Uterus (tissue), 2 donors: ENCODE results near the gene MPPED1.

Source experiments
- POLR2A ChIP-seq, 2 donors: fragments of 450-650 bp; IDR thresholded peaks; one replicate each; pipeline ENCODE4 v1.6.1; 2016; ENCODE audit warnings: antibody characterized with exemption in 2 of 2, mild to moderate bottlenecking in 1 of 2, moderate library complexity in 1 of 2
- TF ChIP-seq, protein P1 (sequence below), 4 experiments: fragments of 200-600 bp in 2 of 4; fragments of 450-650 bp in 2 of 4; sonication (generic) in 2 of 4; IDR thresholded peaks; one replicate each; pipeline ENCODE4 v1.5.1; 2016 to 2019; ENCODE audit warnings: antibody characterized with exemption in 4 of 4, mild to moderate bottlenecking in 2 of 4, moderate library complexity in 1 of 4

DNA sequence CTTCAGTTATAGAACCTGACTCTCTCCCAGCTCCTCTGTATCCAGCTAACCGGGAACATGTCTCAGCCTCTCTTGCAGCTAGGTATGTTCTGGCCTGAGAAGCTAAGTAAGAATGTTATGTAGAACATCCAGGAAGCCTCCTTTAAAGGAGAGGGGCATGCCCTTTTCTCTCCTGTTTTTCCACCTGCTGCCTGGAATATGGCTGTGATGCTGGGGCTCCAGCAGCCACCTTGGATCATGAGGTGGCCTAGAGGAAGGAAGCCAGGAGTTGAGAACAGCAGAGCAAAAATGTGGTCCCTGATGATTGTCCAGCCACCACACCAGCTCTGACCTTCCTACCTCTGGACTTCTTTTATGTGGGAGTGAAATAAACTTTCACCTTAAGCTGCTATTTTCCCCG lies 117.6 kb downstream of the MPPED1 start:
- TF ChIP-seq, protein P1, sequence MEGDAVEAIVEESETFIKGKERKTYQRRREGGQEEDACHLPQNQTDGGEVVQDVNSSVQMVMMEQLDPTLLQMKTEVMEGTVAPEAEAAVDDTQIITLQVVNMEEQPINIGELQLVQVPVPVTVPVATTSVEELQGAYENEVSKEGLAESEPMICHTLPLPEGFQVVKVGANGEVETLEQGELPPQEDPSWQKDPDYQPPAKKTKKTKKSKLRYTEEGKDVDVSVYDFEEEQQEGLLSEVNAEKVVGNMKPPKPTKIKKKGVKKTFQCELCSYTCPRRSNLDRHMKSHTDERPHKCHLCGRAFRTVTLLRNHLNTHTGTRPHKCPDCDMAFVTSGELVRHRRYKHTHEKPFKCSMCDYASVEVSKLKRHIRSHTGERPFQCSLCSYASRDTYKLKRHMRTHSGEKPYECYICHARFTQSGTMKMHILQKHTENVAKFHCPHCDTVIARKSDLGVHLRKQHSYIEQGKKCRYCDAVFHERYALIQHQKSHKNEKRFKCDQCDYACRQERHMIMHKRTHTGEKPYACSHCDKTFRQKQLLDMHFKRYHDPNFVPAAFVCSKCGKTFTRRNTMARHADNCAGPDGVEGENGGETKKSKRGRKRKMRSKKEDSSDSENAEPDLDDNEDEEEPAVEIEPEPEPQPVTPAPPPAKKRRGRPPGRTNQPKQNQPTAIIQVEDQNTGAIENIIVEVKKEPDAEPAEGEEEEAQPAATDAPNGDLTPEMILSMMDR (IDR thresholded peaks at IDR 0.05): no peak
- no peak for TF ChIP-seq POLR2A (IDR thresholded peaks at IDR 0.05)
